Left ventricle myocardium inferior (tissue), 1 donor: ENCODE data around the gene SLC8B1. TPM values are rescaled to one million over a fixed set of nuclear protein-coding genes. Genes with fewer than 3 reads are reported as not detected.

ENCODE experiments used
- DNase-seq: peaks from one replicate; pipeline ENCODE4 v3.0.0-alpha.2; 2020
- H3K27ac ChIP-seq: fragments of 200-600 bp; replicated peaks from 2 replicates; pipeline ENCODE4 v1.8.0; 2021
- H3K27me3 ChIP-seq: fragments of 200-600 bp; 2 replicates; pipeline ENCODE4 v1.8.0; 2021; ENCODE audit warnings: low read depth
- H3K36me3 ChIP-seq: fragments of 200-600 bp; 2 replicates; pipeline ENCODE4 v1.8.0; 2021
- H3K4me1 ChIP-seq: fragments of 200-600 bp; 2 replicates; pipeline ENCODE4 v1.8.0; 2021
- H3K4me3 ChIP-seq: fragments of 200-600 bp; 2 replicates; pipeline ENCODE4 v1.8.0; 2021; ENCODE audit warnings: mild to moderate bottlenecking, moderate library complexity
- H3K9me3 ChIP-seq: fragments of 200-600 bp; replicated peaks from 2 replicates; pipeline ENCODE4 v1.8.0; 2021
- CTCF ChIP-seq: fragments of 200-600 bp; IDR thresholded peaks from 2 replicates; pipeline ENCODE4 v1.8.0; 2021; ENCODE audit warnings: antibody characterized with exemption, mild to moderate bottlenecking, borderline replicate concordance
- intact Hi-C: fragments of 100-400 bp; cut with micrococcal nuclease; formaldehyde crosslinking; loops from one replicate; pipeline ENCODE4 v1.11.0; 2022
- total RNA-seq: library from RNA; stranded (reverse); fragmentation: NEBNext Ultra II Directional; extraction: Animal tissue kit (Norgen Biotek cat#: 25700); gene quantifications from one replicate; pipeline ENCODE4 v1.2.1, GENCODE V29; 2021
- donor health status: DM: no; HTN: yes; CAD: no; lungs with severe emphysema.

SLC8B1 gene
- total RNA-seq, 1 donor from 2014 or later, result 9.2 TPM

- Histone ChIP-seq H3K4me3 (no peak overlapping the region), H3K9me3 (no peaks in the 10 kb centered on the region), H3K4me1 (peaks cover 73% of the 10 kb centered on the region), H3K27ac (peak overlapping the region; percentile 92), H3K27me3 (no peaks in the 10 kb centered on the region), H3K36me3 (peaks cover 88% of the 10 kb centered on the region)
- intact Hi-C loops, result no loop called here
- no peak for TF ChIP-seq CTCF
- no peak for DNase-seq
Observed at GRCh38 chr12:113273053-113273725, 61.7 kb downstream of the SLC8B1 start.

- no peak for TF ChIP-seq CTCF
- Histone ChIP-seq H3K27me3 (no peaks in the 10 kb centered on the region), H3K4me1 (peaks cover 73% of the 10 kb centered on the region), H3K4me3 (peak overlapping the region; percentile 30), H3K27ac (peak overlapping the region; percentile 92), H3K9me3 (no peaks in the 10 kb centered on the region), H3K36me3 (peaks cover 87% of the 10 kb centered on the region)
- peak; percentile 85 for DNase-seq
- intact Hi-C loops, result no loop called here
Observed at GRCh38 chr12:113271853-113272561, 62.9 kb downstream of the SLC8B1 start.

GRCh38 chr12:113271466-113271852 lies 63.5 kb downstream of the SLC8B1 start:
- no peak for TF ChIP-seq CTCF
- H3K4me1 ChIP-seq, result peaks cover 68% of the 10 kb centered on the region
- peak overlapping the region; percentile 92 for H3K27ac ChIP-seq
- no peak for DNase-seq
- peak overlapping the region; percentile 30 for H3K4me3 ChIP-seq
- no peaks in the 10 kb centered on the region for H3K27me3 ChIP-seq
- H3K9me3 ChIP-seq, result no peaks in the 10 kb centered on the region
- intact Hi-C loops, result no loop called here
- H3K36me3 ChIP-seq, result peaks cover 87% of the 10 kb centered on the region

- peak overlapping the region; percentile 92 for H3K27ac ChIP-seq
- intact Hi-C loops, result no loop called here
Observed at GRCh38 chr12:113270709-113271009, 64.2 kb downstream of the SLC8B1 start.

More at GRCh38 chr12:113270709-113271009, 64.2 kb downstream of the SLC8B1 start:
- no peaks in the 10 kb centered on the region for H3K27me3 ChIP-seq
- H3K9me3 ChIP-seq, result no peaks in the 10 kb centered on the region
- H3K4me3 ChIP-seq, result no peak overlapping the region
- peaks cover 87% of the 10 kb centered on the region for H3K36me3 ChIP-seq
- no peak for DNase-seq
- H3K4me1 ChIP-seq, result peaks cover 66% of the 10 kb centered on the region
- TF ChIP-seq CTCF, result no peak
